PC-9 (cell line): Measurements from ENCODE around the gene VCL.

ENCODE experiments used
- EZH2 ChIP-seq: fragments of 200-600 bp; sonication (generic); IDR thresholded peaks from 2 replicates; pipeline ENCODE4 v1.8.0; 2017; ENCODE audit warnings: antibody characterized with exemption, low read depth
- TF ChIP-seq, protein P1 (sequence below): fragments of 200-600 bp; sonication (generic); conservative IDR thresholded peaks from 2 replicates; pipeline ENCODE4 v1.6.1; 2017; ENCODE audit warnings: mixed run types, antibody characterized with exemption, mild to moderate bottlenecking, moderate library complexity

DNA sequence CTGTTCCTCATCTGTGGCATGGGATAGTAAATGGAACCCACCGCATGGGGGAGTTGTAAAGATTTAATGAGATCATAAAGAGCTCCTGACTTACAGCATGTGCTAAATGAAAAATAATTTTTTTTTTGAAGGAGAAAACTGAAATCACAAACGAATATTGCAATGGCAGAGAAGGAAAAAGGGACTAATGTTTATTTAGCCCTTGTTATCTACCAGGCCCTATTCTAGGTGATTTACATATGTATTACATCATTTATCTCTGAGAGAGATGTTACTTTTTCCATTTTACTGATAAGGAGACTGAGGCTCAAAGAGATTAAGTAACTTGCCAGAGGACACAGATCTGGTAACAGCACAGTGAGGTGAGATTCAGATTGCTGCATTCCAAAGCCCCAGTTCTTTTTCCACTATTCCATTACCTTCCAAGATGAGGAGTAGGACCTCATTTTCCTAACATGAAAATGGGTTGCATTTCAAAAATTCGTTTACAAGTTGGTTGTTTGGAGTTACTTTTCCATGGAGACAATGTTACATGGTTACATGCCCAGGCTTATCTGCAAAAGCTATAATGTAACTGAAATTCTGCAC is 28.6 kb downstream of the VCL start:
- TF ChIP-seq, protein P1, sequence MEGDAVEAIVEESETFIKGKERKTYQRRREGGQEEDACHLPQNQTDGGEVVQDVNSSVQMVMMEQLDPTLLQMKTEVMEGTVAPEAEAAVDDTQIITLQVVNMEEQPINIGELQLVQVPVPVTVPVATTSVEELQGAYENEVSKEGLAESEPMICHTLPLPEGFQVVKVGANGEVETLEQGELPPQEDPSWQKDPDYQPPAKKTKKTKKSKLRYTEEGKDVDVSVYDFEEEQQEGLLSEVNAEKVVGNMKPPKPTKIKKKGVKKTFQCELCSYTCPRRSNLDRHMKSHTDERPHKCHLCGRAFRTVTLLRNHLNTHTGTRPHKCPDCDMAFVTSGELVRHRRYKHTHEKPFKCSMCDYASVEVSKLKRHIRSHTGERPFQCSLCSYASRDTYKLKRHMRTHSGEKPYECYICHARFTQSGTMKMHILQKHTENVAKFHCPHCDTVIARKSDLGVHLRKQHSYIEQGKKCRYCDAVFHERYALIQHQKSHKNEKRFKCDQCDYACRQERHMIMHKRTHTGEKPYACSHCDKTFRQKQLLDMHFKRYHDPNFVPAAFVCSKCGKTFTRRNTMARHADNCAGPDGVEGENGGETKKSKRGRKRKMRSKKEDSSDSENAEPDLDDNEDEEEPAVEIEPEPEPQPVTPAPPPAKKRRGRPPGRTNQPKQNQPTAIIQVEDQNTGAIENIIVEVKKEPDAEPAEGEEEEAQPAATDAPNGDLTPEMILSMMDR: no peak
- TF ChIP-seq EZH2: no peak
